Subcutaneous abdominal adipose tissue (tissue), 5 donors: ENCODE data around the gene MISFA.

Source experiments
- H3K27ac ChIP-seq: one replicate; pipeline ENCODE4 v1.7.0; 2013; ENCODE audit warnings: low read depth, mild to moderate bottlenecking, inconsistent platforms, low read length, moderate library complexity
- H3K27me3 ChIP-seq, 5 donors: one replicate each; pipeline ENCODE4 v1.7.0; 2013; ENCODE audit warnings: low read length in 5 of 5, inconsistent platforms in 1 of 5; ENCODE audit not compliant: control insufficient read depth in 5 of 5, insufficient read depth in 4 of 5
- H3K36me3 ChIP-seq, 5 donors: one replicate each; pipeline ENCODE4 v1.7.0; 2013; ENCODE audit warnings: low read length in 5 of 5; ENCODE audit not compliant: control insufficient read depth in 5 of 5, insufficient read depth in 5 of 5
- H3K4me1 ChIP-seq, 5 donors: one replicate each; pipeline ENCODE4 v1.7.0; 2013; ENCODE audit warnings: low read length in 5 of 5, mild to moderate bottlenecking in 3 of 5, moderate library complexity in 1 of 5; ENCODE audit not compliant: control insufficient read depth in 5 of 5, insufficient read depth in 5 of 5
- H3K4me3 ChIP-seq, 5 donors: one replicate each; pipeline ENCODE4 v1.7.0; 2013; ENCODE audit warnings: low read length in 5 of 5, low read depth in 1 of 5
- H3K9ac ChIP-seq, 5 donors: one replicate each; pipeline ENCODE4 v1.7.0; 2013; ENCODE audit warnings: low read length in 5 of 5, mild to moderate bottlenecking in 4 of 5, moderate library complexity in 3 of 5
- H3K9me3 ChIP-seq, 5 donors: one replicate each; pipeline ENCODE4 v1.7.0; 2013; ENCODE audit warnings: low read length in 5 of 5; ENCODE audit not compliant: control insufficient read depth in 5 of 5
- donor health status: healthy.
- donor health status: healthy.
- donor health status: healthy.
- donor health status: healthy.
- donor health status: healthy.

Gene MISFA

GRCh38 chr11:18615628-18616392 is 16.2 kb downstream of the MISFA start:
- peaks cover 12 to 38% (median 32%) of the 10 kb centered on the region in 5 donors for H3K36me3 ChIP-seq
- no peak overlapping the region for H3K27ac ChIP-seq
- no peaks in the 10 kb centered on the region for H3K9me3 ChIP-seq
- no peaks in the 10 kb centered on the region for H3K27me3 ChIP-seq
- H3K4me1 ChIP-seq = peaks cover 6 to 21% (median 15%) of the 10 kb centered on the region in 5 donors
- H3K9ac ChIP-seq = no peak overlapping the region
- H3K4me3 ChIP-seq = no peak overlapping the region

DNA sequence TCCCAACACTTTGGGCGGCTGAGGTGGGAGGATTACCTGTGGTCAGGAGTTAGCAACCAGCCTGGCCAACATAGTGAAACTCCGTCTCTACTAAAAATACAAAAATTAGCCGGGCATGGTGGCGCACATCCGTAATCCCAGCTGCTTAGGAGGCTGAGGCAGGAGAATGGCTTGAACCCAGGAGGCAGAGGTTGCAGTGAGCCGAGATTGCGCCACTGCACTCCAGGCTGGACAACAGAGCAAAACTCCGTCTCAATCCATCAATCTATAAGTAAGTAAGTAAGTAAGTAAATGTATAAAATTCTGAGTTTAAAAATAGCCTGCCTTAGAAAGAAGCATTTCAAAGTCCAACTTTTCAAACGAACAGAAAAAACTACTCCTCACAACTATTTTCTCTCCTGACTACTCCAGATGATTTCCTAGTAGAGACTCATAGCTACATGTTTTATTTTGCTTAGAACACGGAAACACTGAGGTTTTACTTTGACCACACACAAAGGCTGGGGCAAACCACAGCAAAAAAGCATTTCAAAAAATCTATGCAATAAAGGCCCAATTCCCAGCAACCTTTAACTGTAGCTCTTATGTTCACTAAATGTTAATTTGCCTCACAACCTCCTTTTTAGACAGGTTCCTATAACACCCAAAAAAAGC is 18.2 kb downstream of the MISFA start:
- no peaks in the 10 kb centered on the region for H3K9me3 ChIP-seq
- H3K36me3 ChIP-seq = peaks cover 12 to 29% (median 24%) of the 10 kb centered on the region in 5 donors
- H3K4me3 ChIP-seq = no peak overlapping the region
- H3K9ac ChIP-seq = peak overlapping the region in 3 of 5 donors; percentile 17 to 60 (median 20)
- H3K27ac ChIP-seq = peak overlapping the region; percentile 57
- H3K4me1 ChIP-seq = peaks cover 4 to 14% (median 12%) of the 10 kb centered on the region in 5 donors
- H3K27me3 ChIP-seq = no peaks in the 10 kb centered on the region

DNA sequence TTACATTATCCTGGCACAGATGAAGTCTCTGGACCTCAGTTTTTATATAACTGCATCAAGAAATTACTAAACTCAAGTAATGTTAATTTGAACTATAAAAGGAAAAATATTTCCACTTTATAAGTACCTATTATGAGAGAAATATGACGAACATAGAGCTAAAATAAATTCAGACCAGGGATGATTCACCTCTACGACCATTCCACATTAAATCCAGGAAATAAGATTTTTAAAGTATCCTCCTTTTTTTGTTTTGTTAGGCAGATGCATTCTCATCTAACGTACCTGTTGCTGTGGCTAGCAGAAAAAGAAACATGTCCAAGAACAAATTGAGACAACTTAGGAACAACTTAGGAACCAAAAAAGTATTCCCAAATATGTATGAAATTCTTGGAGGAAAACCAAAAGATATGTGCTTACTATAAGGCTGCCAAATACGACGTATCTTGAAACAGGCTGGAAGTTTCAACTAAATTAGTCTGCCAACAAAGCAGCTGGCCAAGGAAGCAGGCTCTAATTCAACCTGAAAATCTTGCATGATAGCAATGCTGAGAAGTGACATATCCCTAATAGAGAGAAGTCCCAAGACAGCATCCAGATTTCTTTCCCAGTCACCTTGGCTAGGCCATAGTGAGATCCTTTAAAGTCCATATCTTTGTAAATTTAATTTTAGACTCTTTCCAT is 18.9 kb downstream of the MISFA start:
- Histone ChIP-seq H3K36me3 (peaks cover 12 to 29% (median 23%) of the 10 kb centered on the region in 5 donors), H3K4me1 (peaks cover 4 to 14% (median 12%) of the 10 kb centered on the region in 5 donors), H3K4me3 (no peak overlapping the region), H3K27ac (peak overlapping the region; percentile 57), H3K9ac (peak overlapping the region in 3 of 5 donors; percentile 17 to 60 (median 20)), H3K27me3 (no peaks in the 10 kb centered on the region), H3K9me3 (no peaks in the 10 kb centered on the region)

- H3K4me1 ChIP-seq = peaks cover 1 to 5% (median 5%) of the 10 kb centered on the region in 5 donors
- no peak overlapping the region for H3K27ac ChIP-seq
- H3K9me3 ChIP-seq = no peaks in the 10 kb centered on the region
These were observed 24.1 kb downstream of the MISFA start for GRCh38 chr11:18623707-18624106.

GRCh38 chr11:18624161-18624560 is 24.6 kb downstream of the MISFA start:
- Histone ChIP-seq H3K27me3 (no peaks in the 10 kb centered on the region), H3K4me1 (peaks cover 0 to 5% (median under 1%) of the 10 kb centered on the region in 5 donors), H3K27ac (no peak overlapping the region), H3K4me3 (no peak overlapping the region), H3K9ac (no peak overlapping the region), H3K36me3 (no peaks in the 10 kb centered on the region), H3K9me3 (no peaks in the 10 kb centered on the region)

More at GRCh38 chr11:18623707-18624106, 24.1 kb downstream of the MISFA start:
- Histone ChIP-seq H3K27me3 (no peaks in the 10 kb centered on the region), H3K36me3 (no peaks in the 10 kb centered on the region), H3K4me3 (no peak overlapping the region), H3K9ac (no peak overlapping the region)

GRCh38 chr11:18632841-18633240 is 33.3 kb downstream of the MISFA start:
- peak overlapping the region; percentile 94 to 99 (median 99) for H3K4me3 ChIP-seq
- H3K9me3 ChIP-seq = no peaks in the 10 kb centered on the region
- H3K9ac ChIP-seq = peak overlapping the region in 3 of 5 donors; percentile 97 to 99 (median 98)
- no peaks in the 10 kb centered on the region for H3K27me3 ChIP-seq
- no peak overlapping the region for H3K27ac ChIP-seq
- H3K36me3 ChIP-seq = no peaks in the 10 kb centered on the region
- H3K4me1 ChIP-seq = peaks cover 5 to 29% (median 28%) of the 10 kb centered on the region in 5 donors

DNA sequence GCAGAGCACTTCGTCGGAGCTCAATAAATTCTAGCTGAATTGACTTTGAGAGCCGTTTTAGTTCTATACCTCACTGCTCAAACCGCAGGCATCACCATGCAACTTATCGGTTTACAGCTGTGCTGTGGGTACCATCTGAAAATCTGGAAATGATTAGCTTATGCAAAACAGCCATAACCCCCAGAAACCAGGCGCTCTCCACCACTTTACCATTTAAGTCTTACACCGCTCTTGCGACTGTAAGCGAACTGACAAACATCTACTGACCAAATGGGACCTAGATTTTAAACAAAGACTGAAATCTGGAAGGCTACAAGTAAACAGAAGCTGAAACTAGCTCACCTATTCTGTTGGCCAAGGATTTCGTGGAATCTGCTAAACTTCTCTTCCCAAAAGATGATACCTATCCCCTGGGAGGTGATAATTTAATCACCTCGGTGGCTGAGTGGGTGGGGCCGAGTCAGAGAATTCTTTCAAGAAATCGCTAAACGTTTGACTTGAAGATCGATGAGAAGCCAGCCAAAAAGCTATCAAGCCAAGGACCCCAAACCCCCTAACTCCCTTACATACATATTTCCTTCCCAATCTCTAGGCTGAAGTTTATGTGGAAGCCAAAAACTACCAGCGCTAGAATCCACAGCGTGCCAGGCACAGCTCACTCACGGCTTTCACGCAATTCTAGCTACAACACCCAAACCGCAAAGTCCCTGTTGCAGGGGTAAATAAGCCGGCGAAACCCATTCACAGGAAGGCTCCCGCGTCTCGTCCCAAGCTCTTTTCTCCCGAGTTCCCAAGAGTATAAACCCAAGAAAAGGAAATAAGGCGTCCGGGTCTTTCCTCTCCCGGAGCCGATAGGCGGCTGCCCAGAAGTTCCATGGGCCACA is 33.9 kb downstream of the MISFA start:
- Histone ChIP-seq H3K4me1 (peaks cover 5 to 29% (median 28%) of the 10 kb centered on the region in 5 donors), H3K9ac (peak overlapping the region; percentile 94 to 99 (median 97)), H3K27ac (peak overlapping the region; percentile 94), H3K9me3 (no peaks in the 10 kb centered on the region), H3K27me3 (no peaks in the 10 kb centered on the region), H3K4me3 (peak overlapping the region; percentile 94 to 99 (median 99)), H3K36me3 (no peaks in the 10 kb centered on the region)

GRCh38 chr11:18634140-18635032 is 34.8 kb downstream of the MISFA start, which contains the start of gene SPTY2D1:
Gene SPTY2D1, minus strand, starts transcription at chr11:18634342. Its CDS starts 85 bp downstream, at chr11:18634257.
- Histone ChIP-seq H3K27ac (peak within 1 kb of the TSS; percentile 94), H3K36me3 (no peaks in the 10 kb centered on the region), H3K4me1 (peaks cover 5 to 26% (median 21%) of the 10 kb centered on the region in 5 donors), H3K9ac (peak within 1 kb of the TSS; percentile 94 to 99 (median 97)), H3K9me3 (peaks cover 0 to 3% (median 0%) of the 10 kb centered on the region in 5 donors), H3K4me3 (peak within 1 kb of the TSS; percentile 94 to 99 (median 99)), H3K27me3 (no peaks in the 10 kb centered on the region)
